Measurements from ENCODE around the gene CDR2L.
A peak's percentile ranks its signal among the peaks of the same experiment; 100 is the strongest.
"Not testable (repeated sequence)": the region's sequence is repeated elsewhere in the genome, so short reads cannot be mapped to it uniquely, and the experiment has no call there.

Gene CDR2L

DNA sequence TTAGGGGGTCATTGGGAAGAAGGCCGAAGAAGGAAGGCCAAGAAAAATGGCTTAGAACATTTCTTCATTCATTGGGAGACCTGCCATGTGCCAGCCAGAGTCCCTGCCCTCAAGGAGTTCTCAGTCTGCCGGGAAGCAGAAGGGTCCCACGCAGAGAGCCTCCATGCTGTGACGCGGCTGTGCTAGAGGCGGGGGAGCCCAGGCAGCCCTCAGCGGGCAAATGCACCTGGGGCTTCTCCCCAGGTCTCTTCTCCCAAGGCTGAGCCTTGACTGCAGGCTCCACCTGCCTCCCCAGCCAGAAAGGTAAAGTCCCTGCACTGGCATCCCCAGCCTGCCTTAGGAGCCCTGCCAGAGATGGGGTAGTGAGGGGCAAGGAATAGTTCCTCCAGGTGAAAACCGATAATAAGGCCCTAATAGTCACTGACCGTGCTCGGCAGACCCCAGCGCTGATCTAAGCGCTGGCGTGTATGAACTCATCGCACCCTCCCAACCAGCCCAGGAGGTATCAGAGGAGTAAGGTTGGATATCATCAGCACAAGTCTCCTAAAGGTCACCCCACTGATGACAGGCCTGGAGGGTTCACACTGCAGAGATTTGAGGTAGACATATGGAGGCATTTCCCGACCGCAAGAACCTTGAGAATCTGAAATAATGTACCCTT is 6.0 kb upstream of the CDR2L start:
- no peak for TF ChIP-seq Cebpa-rat (IDR thresholded peaks at IDR 0.05)
- Histone ChIP-seq H3K27ac (no peak overlapping the region), H3K9me3 (no peaks in the 10 kb centered on the region), H3K36me3 (no peaks in the 10 kb centered on the region), H3K27me3 (peaks cover 27% of the 10 kb centered on the region), H3K4me3 (peak overlapping the region; percentile 67), H4K20me1 (no peaks in the 10 kb centered on the region), H3K4me1 (peaks cover 16% of the 10 kb centered on the region), H3K9ac (peak overlapping the region; percentile 58; the same call in 1 of the 2 replicates), H3K4me2 (peak overlapping the region; percentile 98)

DNA sequence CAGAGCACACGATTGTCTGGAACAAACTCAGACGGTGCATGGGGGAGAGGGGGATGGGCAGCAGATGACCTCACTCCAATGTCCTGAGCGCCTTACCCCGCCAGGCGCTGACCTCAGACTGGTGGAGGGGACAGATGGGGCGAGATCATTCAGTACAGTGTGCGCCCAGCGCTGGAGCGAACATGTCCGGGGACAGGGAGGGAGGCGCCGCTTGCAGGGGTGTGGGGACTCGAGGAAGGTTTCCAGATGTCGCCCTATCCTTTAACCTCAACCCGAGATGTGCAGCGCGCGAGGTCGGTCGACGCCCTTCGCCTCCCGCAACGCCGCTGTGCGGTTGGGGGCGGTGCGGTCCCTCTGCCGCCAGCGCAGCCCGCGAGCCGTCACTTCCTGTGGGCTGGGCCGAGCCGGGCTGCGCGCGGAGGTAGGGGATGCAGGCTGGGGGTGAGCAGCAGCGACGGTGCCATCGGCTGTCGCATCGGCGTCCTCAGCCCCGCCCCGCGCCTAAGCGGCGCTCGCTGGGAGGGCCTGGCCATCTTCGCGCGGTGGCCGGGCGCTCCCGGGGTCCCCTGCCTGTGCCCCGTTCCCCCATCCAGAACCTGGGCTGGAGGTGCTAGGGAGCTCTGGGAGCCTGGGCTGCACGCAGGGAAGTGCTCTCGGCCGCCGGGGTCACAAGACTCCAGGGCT is 5.3 kb upstream of the CDR2L start:
- Histone ChIP-seq H3K4me3 (peak overlapping the region; percentile 67), H3K9me3 (no peaks in the 10 kb centered on the region), H4K20me1 (no peaks in the 10 kb centered on the region), H3K27me3 (peaks cover 27% of the 10 kb centered on the region), H3K9ac (peak overlapping the region; percentile 58), H3K4me2 (peak overlapping the region; percentile 98), H3K27ac (no peak overlapping the region), H3K36me3 (no peaks in the 10 kb centered on the region), H3K4me1 (peaks cover 20% of the 10 kb centered on the region)
- TF ChIP-seq Cebpa-rat (IDR thresholded peaks at IDR 0.05), result no peak

DNA sequence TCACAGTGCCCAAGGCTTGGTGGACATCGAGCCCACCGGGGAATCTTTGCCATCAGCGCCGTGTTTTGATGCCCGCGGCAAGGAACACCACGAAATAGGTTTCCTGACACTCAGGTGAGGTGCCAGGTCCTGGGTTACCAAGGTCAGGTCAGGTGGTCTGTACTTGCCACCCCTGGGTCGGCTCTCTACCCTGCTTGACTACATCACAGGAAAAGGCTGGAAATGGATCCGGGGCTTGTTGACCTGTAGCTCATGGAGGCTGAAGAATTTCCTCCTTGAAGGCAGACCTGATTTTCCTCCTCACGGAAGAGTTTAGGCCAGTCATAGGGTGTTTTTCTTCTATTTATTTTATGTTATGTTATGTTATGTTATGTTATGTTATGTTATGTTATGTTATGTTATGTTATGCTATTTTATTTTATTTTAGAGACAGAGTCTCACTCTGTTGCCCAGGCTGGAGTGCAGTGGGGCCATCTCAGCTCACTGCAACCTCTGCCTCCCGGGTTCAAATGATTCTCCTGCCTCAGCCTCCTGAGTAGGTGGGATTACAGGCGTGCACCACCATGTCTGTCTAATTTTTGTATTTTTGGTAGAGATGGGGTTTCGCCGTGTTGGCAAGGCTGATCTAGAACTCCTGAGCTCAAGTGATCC is 4.6 kb upstream of the CDR2L start:
- H3K9me3 ChIP-seq, H4K20me1 ChIP-seq, H3K27ac ChIP-seq, H3K36me3 ChIP-seq: not testable (repeated sequence)
- peak overlapping the region; percentile 98 for H3K4me2 ChIP-seq
- H3K27me3 ChIP-seq, result peaks cover 27% of the 10 kb centered on the region
- peak overlapping the region; percentile 58; the same call in 1 of the 2 replicates for H3K9ac ChIP-seq
- peaks cover 22% of the 10 kb centered on the region for H3K4me1 ChIP-seq
- H3K4me3 ChIP-seq, result peak overlapping the region; percentile 67

DNA sequence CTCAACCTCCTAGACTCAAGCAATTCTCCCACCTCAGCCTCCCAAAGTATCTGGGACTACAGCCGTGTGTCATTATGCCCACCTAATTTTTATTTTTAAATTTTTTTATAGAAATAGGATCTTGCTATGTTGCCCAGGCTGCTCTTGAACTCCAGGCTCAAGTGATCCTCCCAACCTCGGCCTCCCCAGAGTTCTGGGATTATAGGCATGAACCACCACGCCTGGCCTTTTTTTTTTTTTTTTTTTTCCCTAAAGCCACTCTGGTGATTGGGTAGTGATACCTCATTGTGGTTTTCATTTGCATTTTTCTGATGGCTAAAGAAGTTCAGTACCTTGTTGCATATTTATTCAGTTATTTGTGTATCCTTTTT is 1.2 kb upstream of the CDR2L start:
- Histone ChIP-seq H4K20me1 (peaks cover 9% of the 10 kb centered on the region; the same call in 1 of the 2 replicates), H3K9ac (no peak overlapping the region), H3K9me3 (no peaks in the 10 kb centered on the region), H3K4me3 (no peak overlapping the region), H3K27me3 (peaks cover 34% of the 10 kb centered on the region), H3K27ac (no peak overlapping the region), H3K4me1 (peaks cover 31% of the 10 kb centered on the region), H3K36me3 (no peaks in the 10 kb centered on the region), H3K4me2 (no peak overlapping the region)
- TF ChIP-seq Cebpa-rat (IDR thresholded peaks at IDR 0.05), result no peak

DNA sequence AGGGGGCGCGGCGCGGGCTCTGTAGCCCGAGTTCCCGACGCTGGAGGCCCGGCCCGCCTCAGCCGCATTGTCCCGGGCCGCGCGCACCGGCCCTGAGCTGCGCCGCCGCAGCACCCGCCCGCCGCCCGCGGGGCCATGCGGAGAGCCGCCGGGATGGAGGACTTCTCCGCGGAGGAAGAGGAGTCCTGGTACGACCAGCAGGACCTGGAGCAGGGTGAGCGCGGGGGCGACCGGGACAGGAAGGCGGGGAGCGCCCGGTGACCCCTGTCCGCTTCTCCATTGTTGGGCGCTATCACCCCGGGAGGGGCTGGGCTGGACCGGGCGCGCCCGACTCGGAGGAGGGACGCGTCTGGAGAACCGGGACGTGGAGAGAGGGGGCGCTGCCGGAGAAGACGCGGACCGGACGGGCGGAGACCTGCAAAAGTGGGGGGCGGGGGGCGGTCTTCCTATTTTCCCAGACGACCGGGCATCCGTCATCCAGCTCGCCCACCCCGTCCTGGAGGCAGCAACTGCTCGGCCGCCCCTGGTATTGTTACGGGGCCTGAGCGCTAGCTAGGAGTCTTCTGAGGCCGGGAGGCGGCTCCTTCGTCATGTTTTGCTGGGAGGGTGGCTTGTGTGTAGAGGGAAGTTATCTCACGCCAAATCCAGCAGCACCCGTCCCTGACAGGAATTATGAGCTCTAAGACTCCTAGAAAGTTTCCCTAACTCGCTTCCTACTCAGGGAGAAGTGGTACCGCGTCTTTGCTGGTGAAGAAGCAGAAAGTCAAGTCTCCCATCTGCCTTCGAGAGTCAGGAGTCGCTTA is 678 bp downstream of the CDR2L start:
- Histone ChIP-seq H3K4me3 (peak overlapping the region; percentile 89), H3K36me3 (no peaks in the 10 kb centered on the region), H3K27me3 (peaks cover 15% of the 10 kb centered on the region; the same call in 1 of the 2 replicates), H3K9me3 (no peaks in the 10 kb centered on the region), H4K20me1 (peaks cover 9% of the 10 kb centered on the region; the same call in 1 of the 2 replicates), H3K4me1 (peaks cover 26% of the 10 kb centered on the region), H3K4me2 (peak overlapping the region; percentile 91), H3K9ac (peak overlapping the region; percentile 79), H3K27ac (peak overlapping the region; percentile 69)
- TF ChIP-seq Cebpa-rat (IDR thresholded peaks at IDR 0.05), result no peak

DNA sequence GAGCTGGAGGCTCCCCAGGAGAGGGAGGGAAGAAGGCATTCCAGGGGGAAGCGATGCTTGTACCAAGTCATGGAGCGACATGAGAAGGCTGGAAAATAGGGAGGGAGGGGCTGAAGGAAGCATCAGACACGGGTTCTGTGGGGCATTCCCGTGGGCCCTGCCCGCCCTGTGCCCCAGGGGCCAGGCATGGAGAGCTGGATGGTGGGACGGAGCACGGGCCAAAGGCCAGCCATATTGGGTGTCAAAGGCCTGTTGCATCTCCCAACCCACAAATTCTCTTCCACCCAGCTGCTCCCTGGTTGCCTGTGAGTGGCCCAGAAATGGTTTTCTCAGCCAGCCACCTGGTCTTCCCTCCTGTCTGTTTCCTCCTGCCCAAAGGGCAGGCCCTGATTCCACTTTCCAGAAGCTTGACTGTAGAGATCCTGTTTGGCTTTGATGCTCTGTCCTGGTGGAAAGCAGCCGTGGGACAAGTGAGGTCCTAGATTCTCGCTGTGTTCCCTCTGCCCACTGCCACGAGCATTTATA is 3.2 kb downstream of the CDR2L start:
- no peak for TF ChIP-seq Cebpa-rat (IDR thresholded peaks at IDR 0.05)
- no peak overlapping the region for H3K4me2 ChIP-seq
- peaks cover 9% of the 10 kb centered on the region; the same call in 1 of the 2 replicates for H4K20me1 ChIP-seq
- no peak overlapping the region for H3K27ac ChIP-seq
- peaks cover 11% of the 10 kb centered on the region; the same call in 1 of the 2 replicates for H3K27me3 ChIP-seq
- H3K9me3 ChIP-seq, result no peaks in the 10 kb centered on the region
- peaks cover 26% of the 10 kb centered on the region for H3K4me1 ChIP-seq
- no peak overlapping the region for H3K4me3 ChIP-seq
- H3K9ac ChIP-seq, result no peak overlapping the region
- H3K36me3 ChIP-seq, result no peaks in the 10 kb centered on the region

DNA sequence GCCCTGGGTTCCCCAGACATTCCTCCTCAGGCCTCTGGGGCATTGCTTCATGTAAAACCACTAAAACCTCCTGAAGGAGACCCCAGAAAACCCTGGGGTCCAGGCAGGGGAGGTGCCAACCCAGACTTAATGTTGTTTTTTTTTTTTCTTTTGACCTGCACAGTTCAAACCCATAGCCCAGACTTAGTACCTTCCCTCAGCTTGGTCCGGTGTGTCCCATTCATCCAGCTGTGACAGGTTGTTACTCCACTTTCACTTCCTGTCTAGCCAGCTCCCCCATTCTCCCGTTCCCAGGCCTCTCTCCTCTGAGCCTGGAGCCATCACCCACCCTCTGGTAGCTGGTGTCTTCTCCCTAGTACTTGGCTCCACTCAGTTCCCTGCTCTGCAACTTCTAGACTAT is 4.8 kb downstream of the CDR2L start:
- Histone ChIP-seq H3K36me3 (no peaks in the 10 kb centered on the region), H4K20me1 (peaks cover 9% of the 10 kb centered on the region; the same call in 1 of the 2 replicates), H3K4me1 (peaks cover 21% of the 10 kb centered on the region), H3K4me2 (peak overlapping the region; percentile 41), H3K27me3 (peaks cover 11% of the 10 kb centered on the region; the same call in 1 of the 2 replicates), H3K4me3 (no peak overlapping the region), H3K27ac (no peak overlapping the region), H3K9me3 (no peaks in the 10 kb centered on the region), H3K9ac (0 out of 2 replicates have a peak overlapping the region, but pooled peaks have one; percentile 1)
- no peak for TF ChIP-seq Cebpa-rat (IDR thresholded peaks at IDR 0.05)

DNA sequence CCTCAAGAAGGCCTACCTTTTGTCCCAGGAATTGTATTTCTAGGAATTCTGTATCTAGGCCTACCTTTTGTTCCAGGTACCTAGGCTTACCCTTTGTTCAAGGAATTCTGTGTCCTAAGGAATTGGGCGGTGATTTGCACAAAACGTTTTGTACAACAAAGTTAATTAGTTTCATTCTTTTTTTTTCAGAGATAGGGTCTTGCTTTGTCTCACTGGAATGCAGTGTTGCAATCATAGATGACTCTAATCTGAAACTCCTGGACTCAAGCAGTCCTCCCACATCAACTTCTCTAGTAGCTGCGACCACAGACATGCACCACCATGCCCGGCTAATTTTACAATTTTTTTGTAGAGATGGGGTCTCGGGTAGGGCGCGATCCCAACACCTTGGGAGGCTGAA is 7.0 kb downstream of the CDR2L start:
- Histone ChIP-seq H3K9ac (no peak overlapping the region), H3K9me3 (no peaks in the 10 kb centered on the region), H3K4me1 (peaks cover 26% of the 10 kb centered on the region), H3K4me3 (no peak overlapping the region), H3K4me2 (no peak overlapping the region), H3K36me3 (no peaks in the 10 kb centered on the region), H3K27ac (no peak overlapping the region), H3K27me3 (no peaks in the 10 kb centered on the region), H4K20me1 (no peaks in the 10 kb centered on the region)
- no peak for TF ChIP-seq Cebpa-rat (IDR thresholded peaks at IDR 0.05)

DNA sequence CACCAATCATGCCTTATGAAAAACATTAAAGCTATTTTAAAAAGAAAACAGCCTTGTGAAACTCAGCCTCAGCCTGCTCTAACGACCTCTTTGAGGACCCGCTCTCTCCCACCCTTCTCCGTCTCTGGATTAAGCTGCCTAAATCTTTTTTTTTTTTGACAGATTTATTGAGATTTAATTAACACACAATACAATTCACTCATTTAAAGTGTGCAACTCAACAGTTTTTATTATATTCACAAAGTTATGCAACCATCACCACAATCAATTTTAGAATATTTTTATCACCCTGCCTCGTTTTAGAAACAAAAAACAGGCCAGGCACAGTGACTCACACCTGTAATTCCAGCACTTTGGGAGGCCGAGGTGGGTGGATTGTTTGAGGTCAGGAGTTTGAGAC is 8.4 kb downstream of the CDR2L start:
- TF ChIP-seq Cebpa-rat (IDR thresholded peaks at IDR 0.05), result no peak
- Histone ChIP-seq H4K20me1 (no peaks in the 10 kb centered on the region), H3K4me3 (no peak overlapping the region), H3K4me1 (peaks cover 28% of the 10 kb centered on the region), H3K4me2 (no peak overlapping the region), H3K27me3 (no peaks in the 10 kb centered on the region), H3K27ac (no peak overlapping the region), H3K9me3 (no peaks in the 10 kb centered on the region), H3K9ac (no peak overlapping the region), H3K36me3 (0 out of 2 replicates have a peak, but pooled peaks cover under 1% of the 10 kb centered on the region)

Measured in BLaER1 (cell line).